Karpas-422 (cell line): Measurements from ENCODE around the gene B4GALT2. TPM values are rescaled to one million over a fixed set of nuclear protein-coding genes. Genes with fewer than 3 reads are reported as not detected.
A peak's percentile ranks its signal among the peaks of the same experiment; 100 is the strongest.

ENCODE experiments used
- DNase-seq: peaks from one replicate; pipeline ENCODE4 v3.0.0-alpha.2; 2015
- H2AFZ ChIP-seq: fragments of 200-600 bp; sonication (generic); 2 replicates; pipeline ENCODE4 v1.6.1; 2014; ENCODE audit warnings: antibody characterized with exemption, low read length, mixed read lengths
- H3K27ac ChIP-seq: fragments of 200-600 bp; sonication (generic); 2 replicates; pipeline ENCODE4 v1.5.1; 2014; ENCODE audit warnings: mild to moderate bottlenecking, low read length, moderate library complexity
- H3K27me3 ChIP-seq: fragments of 200-600 bp; sonication (generic); 2 replicates; pipeline ENCODE4 v1.6.1; 2014; ENCODE audit warnings: low read length, mixed read lengths
- H3K36me3 ChIP-seq: fragments of 200-600 bp; sonication (generic); 2 replicates; pipeline ENCODE4 v1.6.1; 2014; ENCODE audit warnings: low read length, mixed read lengths; ENCODE audit not compliant: insufficient read depth
- H3K4me1 ChIP-seq: fragments of 200-600 bp; sonication (generic); 2 replicates; pipeline ENCODE4 v1.6.1; 2014; ENCODE audit warnings: mild to moderate bottlenecking, low read length, mixed read lengths
- H3K4me2 ChIP-seq: fragments of 200-600 bp; sonication (generic); 2 replicates; pipeline ENCODE4 v1.6.1; 2014; ENCODE audit warnings: low read length, low read depth, mild to moderate bottlenecking; ENCODE audit not compliant: poor library complexity, severe bottlenecking
- H3K4me3 ChIP-seq: fragments of 200-600 bp; sonication (generic); 2 replicates; pipeline ENCODE4 v1.5.1; 2014; ENCODE audit warnings: mild to moderate bottlenecking, antibody characterized with exemption, low read length, mixed read lengths
- H3K79me2 ChIP-seq: fragments of 200-600 bp; sonication (generic); 2 replicates; pipeline ENCODE4 v1.6.1; 2014; ENCODE audit warnings: mild to moderate bottlenecking, low read length, mixed read lengths
- H3K9ac ChIP-seq: fragments of 200-600 bp; sonication (generic); 2 replicates; pipeline ENCODE4 v1.6.0; 2014; ENCODE audit warnings: low read length
- H3K9me2 ChIP-seq: fragments of 200-600 bp; sonication (generic), shearing (Covaris generic); replicated peaks from 2 replicates; pipeline ENCODE4 v1.6.0; 2014; ENCODE audit warnings: mild to moderate bottlenecking, low read length, moderate library complexity; ENCODE audit not compliant: insufficient read depth
- H3K9me3 ChIP-seq: fragments of 300-700, 200-600 bp; sonication (generic); 2 replicates; pipeline ENCODE4 v1.6.1; 2014; ENCODE audit warnings: low read length, mixed read lengths
- H4K20me1 ChIP-seq: fragments of 200-600 bp; sonication (generic); 2 replicates; pipeline ENCODE4 v1.6.1; 2014; ENCODE audit warnings: mild to moderate bottlenecking, antibody characterized with exemption, low read length, low read depth; ENCODE audit not compliant: insufficient read depth
- total RNA-seq: library from RNA; depleted of rRNA; stranded (reverse); fragments of >200 nt; shearing (Covaris generic); gene quantifications from 2 replicates; pipeline ENCODE4 v1.2.3, GENCODE V29; 2014; ENCODE audit warnings: low replicate concordance

The B4GALT2 gene
- total RNA-seq, 1 experiment from 2014 or later = 42.9 TPM

DNA sequence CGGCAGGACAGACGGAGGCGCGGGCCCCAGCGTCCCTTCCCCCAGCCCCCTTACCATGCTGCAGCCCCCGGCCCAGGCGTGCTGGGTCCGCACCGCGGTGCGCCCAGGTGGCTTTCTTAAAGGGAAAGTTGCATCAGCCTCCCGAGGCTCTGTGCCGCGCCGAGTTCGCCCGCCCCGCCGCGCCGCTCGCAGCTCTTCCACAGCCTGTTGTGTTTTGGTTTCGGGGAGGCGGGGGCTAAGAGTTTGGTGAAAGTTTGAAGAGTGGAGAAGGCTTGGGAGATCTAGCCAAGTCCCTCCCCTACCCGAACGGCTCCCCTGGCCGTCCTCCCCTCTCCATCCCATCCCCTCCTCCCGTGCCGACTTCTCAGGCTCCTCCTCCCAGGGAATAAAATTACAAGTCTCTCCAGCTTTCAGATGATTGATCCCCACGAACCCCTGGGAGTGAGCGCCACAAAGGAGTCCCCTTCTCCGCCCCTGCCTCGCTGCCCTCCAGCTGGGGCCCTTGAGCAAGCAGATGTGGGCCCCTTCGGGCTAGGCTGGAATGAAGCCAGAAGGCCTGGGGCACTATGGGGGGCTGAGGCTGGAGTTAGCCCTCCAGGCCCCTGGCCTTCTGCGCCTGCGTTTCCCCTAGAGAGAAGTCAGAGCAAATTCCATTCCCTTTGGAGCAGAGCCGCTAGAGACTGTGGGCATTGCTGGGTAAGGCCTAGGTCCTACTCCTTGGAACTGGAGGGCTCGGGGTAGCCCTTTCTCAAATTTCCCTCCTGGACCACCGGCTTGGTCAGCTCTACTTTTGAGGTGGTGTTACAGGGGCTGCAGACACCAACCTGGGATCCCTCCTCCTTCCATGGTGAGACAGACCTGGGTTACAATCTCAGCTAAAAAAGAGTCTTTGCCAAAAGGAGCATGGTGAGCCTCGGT is 52.5 kb downstream of the B4GALT2 start, which contains the start of gene SLC6A9:
TSS of gene SLC6A9 (minus strand) at position 211 of the 918 bp plus-strand sequence. CDS start 7,185 bp downstream, outside the sequence.
- H3K27ac ChIP-seq = no peak within 1 kb of the TSS
- H4K20me1 ChIP-seq = no peaks in the 10 kb centered on the region

GRCh38 chr1:44032170-44032790 is 53.3 kb downstream of the B4GALT2 start:
- Histone ChIP-seq H3K9ac (no peak overlapping the region), H4K20me1 (no peaks in the 10 kb centered on the region), H3K79me2 (no peaks in the 10 kb centered on the region), H3K4me1 (peaks cover 46% of the 10 kb centered on the region), H3K27me3 (no peaks in the 10 kb centered on the region), H2AFZ (no peak overlapping the region), H3K4me2 (no peak overlapping the region), H3K36me3 (no peaks in the 10 kb centered on the region), H3K4me3 (no peak overlapping the region), H3K9me3 (no peaks in the 10 kb centered on the region), H3K9me2 (no peaks in the 10 kb centered on the region), H3K27ac (no peak overlapping the region)
- no peak for DNase-seq

More for the DNA sequence above, 52.5 kb downstream of the B4GALT2 start, which contains the start of gene SLC6A9:
- Histone ChIP-seq H3K4me3 (peak within 1 kb of the TSS; percentile 72), H3K9me3 (no peaks in the 10 kb centered on the region), H2AFZ (peak within 1 kb of the TSS; percentile 33; the same call in 1 of the 2 replicates), H3K4me1 (peaks cover 46% of the 10 kb centered on the region), H3K9me2 (no peaks in the 10 kb centered on the region), H3K4me2 (peak within 1 kb of the TSS; percentile 84), H3K27me3 (no peaks in the 10 kb centered on the region), H3K79me2 (no peaks in the 10 kb centered on the region), H3K36me3 (no peaks in the 10 kb centered on the region), H3K9ac (peak within 1 kb of the TSS; percentile 68)
- no peak for DNase-seq

- Histone ChIP-seq H3K27ac (no peak overlapping the region), H3K9ac (no peak overlapping the region), H3K79me2 (no peaks in the 10 kb centered on the region), H3K9me3 (no peaks in the 10 kb centered on the region), H2AFZ (no peak overlapping the region), H4K20me1 (no peaks in the 10 kb centered on the region), H3K9me2 (no peaks in the 10 kb centered on the region), H3K4me3 (no peak overlapping the region), H3K36me3 (no peaks in the 10 kb centered on the region), H3K4me2 (no peak overlapping the region), H3K4me1 (peaks cover 46% of the 10 kb centered on the region), H3K27me3 (no peaks in the 10 kb centered on the region)
- DNase-seq = no peak
Observed at GRCh38 chr1:44033041-44033575, 54.1 kb downstream of the B4GALT2 start.

DNA sequence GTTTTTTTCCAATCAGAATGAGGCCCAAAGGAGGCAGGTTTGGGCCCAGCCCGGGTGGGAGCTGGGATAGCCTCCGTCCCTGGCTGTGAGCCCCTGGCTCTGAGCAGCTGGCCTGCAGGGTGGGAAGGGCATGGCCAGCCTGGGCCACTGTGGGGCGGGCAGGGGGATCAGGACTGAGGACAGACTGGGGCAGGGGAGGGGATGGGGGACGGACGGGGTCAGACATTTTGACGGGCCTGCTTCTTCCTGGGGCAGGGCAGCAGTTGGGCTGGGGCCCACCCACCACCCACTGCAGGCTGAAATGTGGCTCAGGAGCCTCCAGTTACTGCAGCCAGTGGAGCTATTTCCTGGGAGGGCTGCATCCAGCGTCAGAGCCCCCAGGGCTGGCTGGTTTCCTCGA is 54.7 kb downstream of the B4GALT2 start:
- Histone ChIP-seq H3K36me3 (no peaks in the 10 kb centered on the region), H3K4me1 (peaks cover 42% of the 10 kb centered on the region), H2AFZ (no peak overlapping the region), H3K9me2 (no peaks in the 10 kb centered on the region), H3K4me3 (no peak overlapping the region), H3K9me3 (no peaks in the 10 kb centered on the region), H3K4me2 (no peak overlapping the region), H3K27ac (no peak overlapping the region), H3K9ac (no peak overlapping the region), H4K20me1 (no peaks in the 10 kb centered on the region), H3K27me3 (no peaks in the 10 kb centered on the region), H3K79me2 (no peaks in the 10 kb centered on the region)
- no peak for DNase-seq

DNA sequence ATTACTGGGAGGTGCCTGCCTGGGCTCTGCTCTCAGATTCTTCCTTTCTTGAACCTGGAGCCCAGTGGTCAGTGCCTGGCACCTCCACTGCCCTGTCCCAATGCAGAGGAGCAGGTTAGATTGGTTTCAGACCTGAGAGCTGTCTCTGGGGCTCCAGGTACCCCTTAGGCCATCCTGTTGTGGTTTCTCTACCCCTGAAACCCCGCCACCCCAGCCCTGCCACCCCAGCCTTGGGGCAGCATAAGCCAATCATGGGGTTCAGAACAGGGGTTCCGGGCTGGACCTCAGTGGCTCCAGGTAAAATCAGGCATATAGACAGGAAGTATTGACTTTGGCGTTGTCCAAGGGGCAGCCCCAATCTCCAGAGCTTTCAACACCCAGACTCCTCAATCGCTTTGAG is 55.4 kb downstream of the B4GALT2 start:
- no peaks in the 10 kb centered on the region for H4K20me1 ChIP-seq
- H3K4me1 ChIP-seq = peaks cover 35% of the 10 kb centered on the region
- H3K4me3 ChIP-seq = no peak overlapping the region
- H3K4me2 ChIP-seq = no peak overlapping the region
- no peak overlapping the region for H3K27ac ChIP-seq
- H2AFZ ChIP-seq = no peak overlapping the region
- H3K79me2 ChIP-seq = no peaks in the 10 kb centered on the region
- H3K36me3 ChIP-seq = no peaks in the 10 kb centered on the region
- H3K9me3 ChIP-seq = no peaks in the 10 kb centered on the region
- H3K27me3 ChIP-seq = no peaks in the 10 kb centered on the region
- H3K9ac ChIP-seq = no peak overlapping the region
- H3K9me2 ChIP-seq = no peaks in the 10 kb centered on the region
- no peak for DNase-seq

GRCh38 chr1:44034976-44035716 is 56.1 kb downstream of the B4GALT2 start:
- H3K27me3 ChIP-seq = no peaks in the 10 kb centered on the region
- peaks cover 31% of the 10 kb centered on the region for H3K4me1 ChIP-seq
- H3K9me2 ChIP-seq = no peaks in the 10 kb centered on the region
- no peaks in the 10 kb centered on the region for H3K79me2 ChIP-seq
- DNase-seq = no peak
- H3K4me2 ChIP-seq = no peak overlapping the region
- no peak overlapping the region for H3K4me3 ChIP-seq
- H3K9ac ChIP-seq = no peak overlapping the region
- H4K20me1 ChIP-seq = no peaks in the 10 kb centered on the region
- H3K9me3 ChIP-seq = no peaks in the 10 kb centered on the region
- H3K27ac ChIP-seq = no peak overlapping the region
- no peaks in the 10 kb centered on the region for H3K36me3 ChIP-seq
- no peak overlapping the region for H2AFZ ChIP-seq

GRCh38 chr1:44035726-44036408 is 56.9 kb downstream of the B4GALT2 start:
- peak; percentile 50 for DNase-seq
- Histone ChIP-seq H3K4me2 (no peak overlapping the region), H2AFZ (no peak overlapping the region)

More at GRCh38 chr1:44035726-44036408, 56.9 kb downstream of the B4GALT2 start:
- H3K4me3 ChIP-seq = no peak overlapping the region
- H3K36me3 ChIP-seq = no peaks in the 10 kb centered on the region
- H3K9me3 ChIP-seq = no peaks in the 10 kb centered on the region
- no peak overlapping the region for H3K27ac ChIP-seq
- H3K9me2 ChIP-seq = no peaks in the 10 kb centered on the region
- no peaks in the 10 kb centered on the region for H4K20me1 ChIP-seq
- no peaks in the 10 kb centered on the region for H3K79me2 ChIP-seq
- H3K9ac ChIP-seq = no peak overlapping the region
- peaks cover 30% of the 10 kb centered on the region for H3K4me1 ChIP-seq
- no peaks in the 10 kb centered on the region for H3K27me3 ChIP-seq
